ENCODE measurements around the gene CENPT. TPM values are rescaled to one million over a fixed set of nuclear protein-coding genes. Genes with fewer than 3 reads are reported as not detected.

Gene CENPT
- total RNA-seq, 1 experiment from 2014 or later, result 60.9 TPM

DNA sequence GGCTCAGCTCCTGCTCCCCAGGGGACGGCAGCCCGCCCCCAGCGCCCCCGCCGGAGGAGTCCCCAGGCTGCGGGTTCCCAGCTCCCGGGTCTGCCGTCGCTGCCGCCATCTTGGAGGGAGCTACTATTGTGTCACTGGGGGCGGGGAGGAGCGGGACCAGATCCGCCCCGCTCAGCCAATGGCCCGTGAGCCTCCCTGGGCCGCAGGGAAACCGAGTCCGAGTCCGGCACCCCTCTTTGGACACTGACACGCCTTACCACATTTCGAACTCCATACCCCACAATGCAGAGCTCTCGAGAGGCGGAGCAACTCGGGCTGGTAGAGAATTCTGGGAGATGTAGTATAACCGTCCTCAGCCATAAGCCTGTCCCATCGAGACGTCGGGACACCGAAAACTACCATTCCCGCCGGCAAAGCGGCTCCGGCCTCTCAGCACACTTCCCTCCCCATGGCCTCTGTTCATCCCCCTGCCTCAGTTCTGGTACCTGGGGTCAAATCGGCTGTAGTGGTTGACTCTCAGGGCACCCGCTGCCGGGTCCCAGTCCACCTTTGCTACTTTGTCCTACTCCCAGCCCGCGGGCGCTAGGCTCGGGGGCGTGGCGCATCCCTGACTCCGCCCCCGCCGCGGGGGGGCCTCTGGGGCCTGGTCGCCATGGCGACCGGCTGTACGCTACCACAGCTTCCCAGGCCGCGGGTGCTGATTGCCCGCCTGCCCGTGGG, 40.9 kb downstream of the CENPT start, which contains the start of the genes RANBP10 and TSNAXIP1:
TSS of gene RANBP10 (minus strand) at position 133 of the 720 bp plus-strand sequence. CDS start at position 109, 24 bp downstream.
TSS of gene TSNAXIP1 (plus strand) at position 462 of the 720 bp plus-strand sequence. CDS start 261 bp downstream, outside the sequence.
- Mint-ChIP-seq H3K27me3 (ENCODE audit: low read depth) (no peaks in the 10 kb centered on the region), H3K4me1 (peaks cover 10 to 14% of the 10 kb centered on the region in 2 experiments), H3K27ac (peak within 1 kb of the TSS; percentile 91 to 100 (median 99)), H3K4me3 (peak within 1 kb of the TSS; percentile 92 to 94), H3K9me3 (no peaks in the 10 kb centered on the region), H3K36me3 (ENCODE audit: insufficient read depth in 1 of 3, low read depth in 3 of 3) (peaks cover 11 to 32% (median 21%) of the 10 kb centered on the region in 3 experiments; a peak in 6 of 7 replicates)
- H3K27me3 ChIP-seq (ENCODE audit: insufficient read depth, low read length), result no peaks in the 10 kb centered on the region
- no peak within 1 kb of the TSS for H4K8ac ChIP-seq (replicated peaks; ENCODE audit: insufficient read length, low read depth, low read length)
- H3K18ac ChIP-seq (ENCODE audit: insufficient read length, low read depth, low read length), result peak within 1 kb of the TSS; percentile 52
- no peak within 1 kb of the TSS for H2BK120ac ChIP-seq (ENCODE audit: low read depth, low read length, poor library complexity, severe bottlenecking)
- H3K23me2 ChIP-seq (ENCODE audit: insufficient read length, low read depth, low read length, poor library complexity, severe bottlenecking), result peaks cover 7% of the 10 kb centered on the region
- no peak within 1 kb of the TSS for H4K91ac ChIP-seq (ENCODE audit: insufficient read length, low read depth, low read length)
- no peak within 1 kb of the TSS for H4K5ac ChIP-seq (ENCODE audit: insufficient read length, low read depth, low read length)
- peak within 1 kb of the TSS; percentile 88 for H3K4me2 ChIP-seq (ENCODE audit: insufficient read depth, insufficient read length, low read length)
- H3K4me1 ChIP-seq (ENCODE audit: insufficient read depth, low read length), result 0 out of 2 replicates have a peak, but pooled peaks cover 3% of the 10 kb centered on the region
- H2BK12ac ChIP-seq (ENCODE audit: insufficient read length, low read depth, low read length), result no peak within 1 kb of the TSS
- H3K14ac ChIP-seq (ENCODE audit: insufficient read depth, low read length), result peak within 1 kb of the TSS; percentile 49; the same call in 1 of the 2 replicates
- H2BK15ac ChIP-seq (ENCODE audit: low read depth, low read length), result no peak within 1 kb of the TSS
- H4K20me1 ChIP-seq (ENCODE audit: control insufficient read depth, insufficient read depth, insufficient read length), result no peaks in the 10 kb centered on the region
- H3K79me2 ChIP-seq (ENCODE audit: insufficient read depth, low read length), result peaks cover 2% of the 10 kb centered on the region; the same call in 1 of the 2 replicates
- no peak within 1 kb of the TSS for H2AFZ ChIP-seq (ENCODE audit: low read length)
- no peak within 1 kb of the TSS for H3T11ph ChIP-seq (ENCODE audit: low read length)
- no peak for TF ChIP-seq CTCF (conservative IDR thresholded peaks at IDR 0.05)
- H3K56ac ChIP-seq (ENCODE audit: insufficient read length, low read depth, low read length), result no peak within 1 kb of the TSS
- no peak within 1 kb of the TSS for H2AK5ac ChIP-seq (ENCODE audit: insufficient read length, low read length)
- H3K79me1 ChIP-seq (ENCODE audit: insufficient read depth, low read depth, low read length, poor library complexity, severe bottlenecking), result peaks cover 3% of the 10 kb centered on the region
- DNase-seq, result peak; percentile 99
- H2BK5ac ChIP-seq (ENCODE audit: insufficient read length, low read length), result no peak within 1 kb of the TSS
- H3K9ac ChIP-seq (ENCODE audit: extremely low read depth, insufficient read length, low read length), result peak within 1 kb of the TSS; percentile 80
- no peaks in the 10 kb centered on the region for H3K9me3 ChIP-seq (ENCODE audit: control insufficient read depth, low read depth, low read length)
- H3K4ac ChIP-seq (ENCODE audit: low read depth, low read length), result no peak within 1 kb of the TSS
- no peak within 1 kb of the TSS for H2BK20ac ChIP-seq (ENCODE audit: low read depth, low read length, poor library complexity, severe bottlenecking)
- whole genome bisulfite sequencing (ENCODE audit: extremely low coverage, insufficient read length, low lambda C conversion rate), result no CpG with 5 or more reads among the region's 54 CpGs
- no peak within 1 kb of the TSS for H3K27ac ChIP-seq (ENCODE audit: insufficient read length, low read depth, low read length)
- no peak within 1 kb of the TSS for H3K23ac ChIP-seq (ENCODE audit: insufficient read length, low read depth, low read length)
